Liver (tissue), 9 donors: ENCODE results near the gene SEC22C. TPM values are rescaled to one million over a fixed set of nuclear protein-coding genes. Genes with fewer than 3 reads are reported as not detected.

Experiments
- DNase-seq: peaks from one replicate; pipeline ENCODE4 v3.0.0-alpha.2; 2017; ENCODE audit warnings: low spot score
- H3K27ac ChIP-seq, 2 donors: one replicate each; pipeline ENCODE4 v1.7.0; 2013; ENCODE audit warnings: inconsistent platforms in 2 of 2, low read length in 2 of 2, control low read depth in 1 of 2, low read depth in 1 of 2, mild to moderate bottlenecking in 1 of 2
- H3K27me3 ChIP-seq, 4 donors: one replicate each; pipeline versions ENCODE4 v1.6.1 to v1.7.0; 2013; ENCODE audit warnings: low read length in 3 of 4, inconsistent platforms in 1 of 4, mild to moderate bottlenecking in 1 of 4, moderate library complexity in 1 of 4; ENCODE audit not compliant: control insufficient read depth in 4 of 4, insufficient read depth in 4 of 4
- H3K36me3 ChIP-seq, 4 donors: one replicate each; pipeline versions ENCODE4 v1.6.1 to v1.7.0; 2013; ENCODE audit warnings: low read length in 3 of 4, mild to moderate bottlenecking in 3 of 4, low read depth in 1 of 4, moderate library complexity in 1 of 4; ENCODE audit not compliant: control insufficient read depth in 4 of 4, insufficient read depth in 3 of 4
- H3K4me1 ChIP-seq, 4 donors: one replicate each; pipeline versions ENCODE4 v1.6.1 to v1.7.0; 2013; ENCODE audit warnings: low read length in 3 of 4, mild to moderate bottlenecking in 3 of 4, moderate library complexity in 1 of 4; ENCODE audit not compliant: control insufficient read depth in 4 of 4, insufficient read depth in 4 of 4
- H3K4me3 ChIP-seq, 3 donors: one replicate each; pipeline versions ENCODE4 v1.6.1 to v1.7.0; 2013; ENCODE audit warnings: low read length in 3 of 3, control low read depth in 1 of 3, low read depth in 1 of 3, mild to moderate bottlenecking in 1 of 3
- H3K9ac ChIP-seq, 2 donors: one replicate each; pipeline ENCODE4 v1.7.0; 2013; ENCODE audit warnings: low read length in 2 of 2, mild to moderate bottlenecking in 2 of 2, moderate library complexity in 2 of 2, control low read depth in 1 of 2, low read depth in 1 of 2
- H3K9me3 ChIP-seq, 4 donors: one replicate each; pipeline versions ENCODE4 v1.6.1 to v1.7.0; 2013; ENCODE audit warnings: low read length in 3 of 4; ENCODE audit not compliant: control insufficient read depth in 4 of 4
- ATF3 ChIP-seq: IDR thresholded peaks from 2 replicates; pipeline ENCODE4 v1.6.1; 2016; ENCODE audit warnings: antibody characterized with exemption
- CTCF ChIP-seq: fragments of 150-350 bp; IDR thresholded peaks from 2 replicates; pipeline ENCODE4 v1.5.1; 2017; ENCODE audit warnings: improper control_type of control experiment, low read depth, low read length; ENCODE audit not compliant: missing input control
- EGR1 ChIP-seq, 2 donors: IDR thresholded peaks; 2 replicates each; pipeline ENCODE4 v1.6.1; 2016 to 2018; ENCODE audit warnings: antibody characterized with exemption in 2 of 2, low read depth in 2 of 2
- FOXA1 ChIP-seq: IDR thresholded peaks from 2 replicates; pipeline ENCODE4 v1.6.1; 2016; ENCODE audit warnings: antibody characterized with exemption
- FOXA2 ChIP-seq: IDR thresholded peaks from 2 replicates; pipeline ENCODE4 v1.6.1; 2016; ENCODE audit warnings: antibody characterized with exemption
- GABPA ChIP-seq, 2 donors: IDR thresholded peaks in 1 of 2; conservative IDR thresholded peaks in 1 of 2; 2 replicates each; pipeline ENCODE4 v1.6.1; 2016; ENCODE audit warnings: antibody characterized with exemption in 2 of 2, mild to moderate bottlenecking in 1 of 2, moderate library complexity in 1 of 2
- HNF4A ChIP-seq, 2 donors: conservative IDR thresholded peaks; 2 replicates each; pipeline ENCODE4 v1.6.1; 2016; ENCODE audit warnings: antibody characterized with exemption in 2 of 2, mild to moderate bottlenecking in 2 of 2
- HNF4G ChIP-seq: IDR thresholded peaks from 2 replicates; pipeline ENCODE4 v1.6.1; 2016; ENCODE audit warnings: antibody characterized with exemption
- JUND ChIP-seq, 2 donors: IDR thresholded peaks; 2 replicates each; pipeline ENCODE4 v1.6.1; 2016; ENCODE audit warnings: antibody characterized with exemption in 2 of 2
- MAX ChIP-seq: IDR thresholded peaks from 2 replicates; pipeline ENCODE4 v1.6.1; 2016; ENCODE audit warnings: antibody characterized with exemption
- NR2F2 ChIP-seq: IDR thresholded peaks from 2 replicates; pipeline ENCODE4 v1.6.1; 2016; ENCODE audit warnings: antibody characterized with exemption
- RAD21 ChIP-seq, 2 donors: IDR thresholded peaks; 2 replicates each; pipeline ENCODE4 v1.6.1; 2016; ENCODE audit warnings: antibody characterized with exemption in 2 of 2, mild to moderate bottlenecking in 2 of 2
- REST ChIP-seq: IDR thresholded peaks from 2 replicates; pipeline ENCODE4 v1.6.1; 2016; ENCODE audit warnings: antibody characterized with exemption, mild to moderate bottlenecking
- RXRA ChIP-seq, 2 donors: IDR thresholded peaks; 2 replicates each; pipeline ENCODE4 v1.6.1; 2017 to 2018; ENCODE audit warnings: antibody characterized with exemption in 2 of 2, mild to moderate bottlenecking in 1 of 2
- SP1 ChIP-seq: IDR thresholded peaks from 2 replicates; pipeline ENCODE4 v1.6.1; 2018; ENCODE audit warnings: antibody characterized with exemption, mild to moderate bottlenecking
- TAF1 ChIP-seq: conservative IDR thresholded peaks from 2 replicates; pipeline ENCODE4 v1.6.1; 2016; ENCODE audit warnings: antibody characterized with exemption, mild to moderate bottlenecking
- YY1 ChIP-seq: IDR thresholded peaks from 2 replicates; pipeline ENCODE4 v1.6.1; 2016; ENCODE audit warnings: antibody characterized with exemption, mild to moderate bottlenecking
- ZBTB33 ChIP-seq: IDR thresholded peaks from 2 replicates; pipeline ENCODE4 v1.6.1; 2016; ENCODE audit warnings: antibody characterized with exemption
- WGBS: extraction: QIAGEN DNeasy Blood & Tissue Kit; methylation state at CpG from one replicate; pipeline ENCODE4 v1.1.7; 2013; 5-methylcytosine and 5-hydroxymethylcytosine counted together
- polyA plus RNA-seq, 2 donors: library from polyadenylated mRNA; stranded (reverse) in 1 of 2; unstranded in 1 of 2; fragments of 200-250 nt in 1 of 2; fragments of >200 nt in 1 of 2; fragmentation: Nextera tagmentation in 1 of 2; extraction: Ambion mirVana in 1 of 2; gene quantifications; one replicate each; pipeline versions ENCODE4 v1.2.1 to v1.2.3, GENCODE V29; 2013 to 2015
- total RNA-seq, 2 donors: library from RNA; depleted of rRNA; stranded (reverse); fragments of >200 nt; gene quantifications; one replicate each; pipeline ENCODE4 v1.2.3, GENCODE V29; 2014
- donor health status: healthy.
- donor health status: healthy.
- donor health status: healthy.
- donor health status: healthy.
- donor health status: healthy.

Gene SEC22C
- total and polyA plus RNA-seq, 4 donors = 14.5 to 48.5 (median 17.8) TPM

GRCh38 chr3:42505849-42506410 is 75.8 kb downstream of the SEC22C start (continued):
- TF ChIP-seq CTCF = no peak
- TF ChIP-seq YY1 = no peak
- no peak for TF ChIP-seq GABPA (IDR thresholded peaks at IDR 0.05 in 1 of 2, conservative IDR thresholded peaks at IDR 0.05 in 1 of 2)
- TF ChIP-seq EGR1 (IDR thresholded peaks at IDR 0.05; ENCODE audit: low read depth in 2 of 2) = no peak
- TF ChIP-seq MAX = no peak
- TF ChIP-seq RAD21 (IDR thresholded peaks at IDR 0.05) = no peak
- TF ChIP-seq SP1 = no peak

GRCh38 chr3:42505128-42505848 is 76.5 kb downstream of the SEC22C start:
- DNase-seq = peak; percentile 27
- Histone ChIP-seq H3K27ac (peak overlapping the region; percentile 5 to 29), H3K4me3 (no peak overlapping the region), H3K9me3 (no peaks in the 10 kb centered on the region), H3K4me1 (peaks cover 2 to 21% (median 12%) of the 10 kb centered on the region in 4 donors), H3K27me3 (no peaks in the 10 kb centered on the region), H3K36me3 (no peaks in the 10 kb centered on the region), H3K9ac (no peak overlapping the region)
- 86% methylated on average over 6 of the region's 6 CpGs for WGBS
- TF ChIP-seq REST = no peak
- no peak for TF ChIP-seq HNF4A (conservative IDR thresholded peaks at IDR 0.05)
- no peak for TF ChIP-seq RXRA (IDR thresholded peaks at IDR 0.05)
- TF ChIP-seq ATF3 = no peak
- TF ChIP-seq RAD21 (IDR thresholded peaks at IDR 0.05) = no peak
- no peak for TF ChIP-seq CTCF
- no peak for TF ChIP-seq EGR1 (IDR thresholded peaks at IDR 0.05; ENCODE audit: low read depth in 2 of 2)
- TF ChIP-seq YY1 = no peak
- no peak for TF ChIP-seq HNF4G
- no peak for TF ChIP-seq FOXA2
- no peak for TF ChIP-seq SP1
- TF ChIP-seq NR2F2 = no peak
- TF ChIP-seq MAX = no peak
- no peak for TF ChIP-seq TAF1
- no peak for TF ChIP-seq ZBTB33
- no peak for TF ChIP-seq FOXA1
- no peak for TF ChIP-seq GABPA (IDR thresholded peaks at IDR 0.05 in 1 of 2, conservative IDR thresholded peaks at IDR 0.05 in 1 of 2)
- no peak for TF ChIP-seq JUND (IDR thresholded peaks at IDR 0.05)
